Transverse colon (tissue), 4 donors: ENCODE data around the gene VAV1. TPM values are rescaled to one million over a fixed set of nuclear protein-coding genes. Genes with fewer than 3 reads are reported as not detected.

Experiments used
- DNase-seq: peaks from one replicate; pipeline ENCODE4 v3.0.0-alpha.2; 2019
- H3K27ac ChIP-seq, 4 donors: fragments of 200-600 bp; sonication (generic); 2 replicates each; pipeline ENCODE4 v1.5.1; 2016 to 2018; ENCODE audit warnings: inconsistent platforms in 4 of 4
- H3K27me3 ChIP-seq: fragments of 200-600 bp; sonication (generic); 2 replicates; pipeline ENCODE4 v1.5.1; 2017; ENCODE audit warnings: inconsistent platforms
- H3K36me3 ChIP-seq, 4 donors: fragments of 200-600 bp; sonication (generic); 2 replicates each; pipeline ENCODE4 v1.5.1; 2017 to 2019; ENCODE audit warnings: inconsistent platforms in 4 of 4
- H3K4me1 ChIP-seq, 4 donors: fragments of 200-600 bp; sonication (generic); 2 replicates each; pipeline ENCODE4 v1.5.1; 2017 to 2020; ENCODE audit warnings: inconsistent platforms in 4 of 4
- H3K4me3 ChIP-seq, 4 donors: fragments of 200-600 bp; sonication (generic); 1 replicate in 1 of 4; 2 replicates in 3 of 4; pipeline versions ENCODE4 v1.5.1 to v1.6.1; 2017 to 2019; ENCODE audit warnings: inconsistent platforms in 4 of 4
- H3K9me3 ChIP-seq, 2 donors: fragments of 200-600 bp; sonication (generic); 2 replicates each; pipeline ENCODE4 v1.5.1; 2017 to 2019; ENCODE audit warnings: inconsistent platforms in 2 of 2
- EP300 ChIP-seq: sonication (generic); formaldehyde crosslinking; IDR thresholded peaks from one replicate; pipeline ENCODE4 v1.6.1; 2017; ENCODE audit warnings: antibody characterized with exemption, low read depth
- POLR2A ChIP-seq: fragments of 450-650 bp; IDR thresholded peaks from one replicate; pipeline ENCODE4 v1.6.1; 2016; ENCODE audit warnings: antibody characterized with exemption, mild to moderate bottlenecking, moderate library complexity
- POLR2AphosphoS5 ChIP-seq, 3 donors: sonication (generic); formaldehyde crosslinking; IDR thresholded peaks; one replicate each; pipeline ENCODE4 v1.6.1; 2016; ENCODE audit warnings: antibody characterized with exemption in 3 of 3
- WGBS, 2 donors: methylation state at CpG; one replicate each; pipeline ENCODE4 v1.1.5; 2018; ENCODE audit warnings: low coverage in 1 of 2; 5-methylcytosine and 5-hydroxymethylcytosine counted together
- in situ Hi-C, 4 donors: fragments of 200-750 bp; cut with MboI; loops; one replicate each; pipeline versions ENCODE4 v1.15.0 to v1.15.1; 2017; ENCODE audit warnings: low sequenced_read_pairs in 3 of 4, low pct_ligation_motif_present in 1 of 4, low pct_unique_long_range_greater_than_20kb in 1 of 4
- intact Hi-C: fragments of 100-400 bp; cut with DNase I; formaldehyde crosslinking; loops from one replicate; pipeline ENCODE4 v1.15.1; 2023; ENCODE audit warnings: low total_unique reads
- total RNA-seq, 4 donors: library from RNA; depleted of rRNA; stranded (reverse); fragments of >200 nt; gene quantifications; one replicate each; pipeline ENCODE4 v1.1.0, GENCODE V29; 2016
- TF ChIP-seq, protein P1 (sequence below), 5 experiments: fragments of 200-600 bp in 3 of 5; fragments of 450-650 bp in 2 of 5; sonication (generic) in 3 of 5; IDR thresholded peaks; 1 replicate in 2 of 5; 2 replicates in 3 of 5; pipeline ENCODE4 v1.5.1; 2016 to 2017; ENCODE audit warnings: antibody characterized with exemption in 5 of 5, inconsistent platforms in 3 of 5, mild to moderate bottlenecking in 2 of 5, moderate library complexity in 1 of 5

VAV1 gene
- total RNA-seq, 4 donors from 2014 or later, result 0.60 to 10.8 (median 6.0) TPM

DNA sequence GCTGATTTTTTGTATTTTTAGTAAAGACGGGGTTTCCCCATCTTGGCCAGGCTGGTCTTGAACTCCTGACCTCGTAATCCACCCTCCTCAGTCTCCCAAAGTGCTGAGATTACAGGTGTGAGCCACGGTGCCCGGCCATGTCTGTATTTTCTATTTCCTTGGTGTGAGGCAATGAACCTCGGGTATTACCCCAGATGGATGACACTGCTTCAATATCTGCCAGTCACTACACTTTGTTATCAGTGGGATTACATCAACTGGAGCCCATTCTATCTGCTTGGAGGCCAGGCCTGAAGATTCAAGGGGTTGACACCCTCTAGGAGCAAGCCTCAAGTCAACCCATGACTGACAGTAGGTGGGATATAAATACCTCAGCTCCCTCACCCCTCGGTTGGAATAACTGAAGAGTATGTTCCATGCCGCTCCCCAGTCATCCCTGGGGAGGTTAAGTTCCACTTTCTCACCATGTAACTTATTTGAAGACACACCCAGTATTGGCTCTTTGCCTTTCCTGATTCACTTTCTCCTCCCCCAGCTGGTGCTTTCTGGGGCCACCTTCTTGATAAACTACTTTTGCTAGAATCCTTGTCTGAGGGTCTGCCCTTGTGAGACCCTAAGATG lies 113.9 kb downstream of the VAV1 start:
- DNase-seq, result no peak
- Histone ChIP-seq H3K27me3 (no peaks in the 10 kb centered on the region), H3K36me3 (no peaks in the 10 kb centered on the region), H3K27ac (no peak overlapping the region), H3K4me1 (no peaks in the 10 kb centered on the region), H3K9me3 (no peaks in the 10 kb centered on the region), H3K4me3 (no peak overlapping the region)
- TF ChIP-seq, protein P1, sequence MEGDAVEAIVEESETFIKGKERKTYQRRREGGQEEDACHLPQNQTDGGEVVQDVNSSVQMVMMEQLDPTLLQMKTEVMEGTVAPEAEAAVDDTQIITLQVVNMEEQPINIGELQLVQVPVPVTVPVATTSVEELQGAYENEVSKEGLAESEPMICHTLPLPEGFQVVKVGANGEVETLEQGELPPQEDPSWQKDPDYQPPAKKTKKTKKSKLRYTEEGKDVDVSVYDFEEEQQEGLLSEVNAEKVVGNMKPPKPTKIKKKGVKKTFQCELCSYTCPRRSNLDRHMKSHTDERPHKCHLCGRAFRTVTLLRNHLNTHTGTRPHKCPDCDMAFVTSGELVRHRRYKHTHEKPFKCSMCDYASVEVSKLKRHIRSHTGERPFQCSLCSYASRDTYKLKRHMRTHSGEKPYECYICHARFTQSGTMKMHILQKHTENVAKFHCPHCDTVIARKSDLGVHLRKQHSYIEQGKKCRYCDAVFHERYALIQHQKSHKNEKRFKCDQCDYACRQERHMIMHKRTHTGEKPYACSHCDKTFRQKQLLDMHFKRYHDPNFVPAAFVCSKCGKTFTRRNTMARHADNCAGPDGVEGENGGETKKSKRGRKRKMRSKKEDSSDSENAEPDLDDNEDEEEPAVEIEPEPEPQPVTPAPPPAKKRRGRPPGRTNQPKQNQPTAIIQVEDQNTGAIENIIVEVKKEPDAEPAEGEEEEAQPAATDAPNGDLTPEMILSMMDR (IDR thresholded peaks at IDR 0.05), result no peak
- TF ChIP-seq POLR2A, result no peak
- no peak for TF ChIP-seq EP300
- no peak for TF ChIP-seq POLR2AphosphoS5 (IDR thresholded peaks at IDR 0.05)
- 67 to 80% methylated on average over 5 to 7 of the region's 7 CpGs for WGBS, 2 donors
- intact Hi-C loops (no loop called here), in situ Hi-C loops (no loop called here)

DNA sequence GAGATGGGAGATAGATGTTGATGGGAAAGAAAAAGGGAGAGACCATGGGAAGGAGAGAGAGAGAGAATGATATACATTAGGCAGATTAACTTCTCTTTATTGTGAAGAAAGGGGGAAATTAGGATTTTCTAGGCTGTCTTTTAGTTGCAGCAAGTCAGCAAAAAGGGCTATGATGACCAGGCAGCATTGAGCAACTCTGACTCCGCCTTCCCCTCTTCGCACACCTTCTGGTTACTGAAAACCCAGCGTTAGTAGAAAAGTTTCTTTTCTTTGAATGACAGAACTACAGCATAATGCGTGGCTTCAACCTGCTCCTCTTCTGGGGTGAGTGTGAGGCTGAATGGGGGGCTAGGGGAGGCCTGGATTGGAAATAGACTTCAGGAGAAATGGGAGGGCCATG lies 114.8 kb downstream of the VAV1 start, which contains the start of gene ADGRE1:
TSS of gene ADGRE1 (plus strand) at position 264 of the 400 bp plus-strand sequence. CDS start at position 294, 30 bp downstream.
- Histone ChIP-seq H3K9me3 (no peaks in the 10 kb centered on the region), H3K4me3 (no peak within 1 kb of the TSS), H3K27ac (no peak within 1 kb of the TSS), H3K27me3 (no peaks in the 10 kb centered on the region), H3K36me3 (no peaks in the 10 kb centered on the region), H3K4me1 (no peaks in the 10 kb centered on the region)
- DNase-seq, result no peak
- in situ Hi-C loops (no loop called here), intact Hi-C loops (no loop called here)
- 52 to 72% methylated on average over 3 to 4 of the region's 4 CpGs for WGBS, 2 donors
- TF ChIP-seq POLR2A (no peak), POLR2AphosphoS5 (IDR thresholded peaks at IDR 0.05) (no peak), EP300 (no peak)
- TF ChIP-seq, protein P1 (IDR thresholded peaks at IDR 0.05), result no peak

DNA sequence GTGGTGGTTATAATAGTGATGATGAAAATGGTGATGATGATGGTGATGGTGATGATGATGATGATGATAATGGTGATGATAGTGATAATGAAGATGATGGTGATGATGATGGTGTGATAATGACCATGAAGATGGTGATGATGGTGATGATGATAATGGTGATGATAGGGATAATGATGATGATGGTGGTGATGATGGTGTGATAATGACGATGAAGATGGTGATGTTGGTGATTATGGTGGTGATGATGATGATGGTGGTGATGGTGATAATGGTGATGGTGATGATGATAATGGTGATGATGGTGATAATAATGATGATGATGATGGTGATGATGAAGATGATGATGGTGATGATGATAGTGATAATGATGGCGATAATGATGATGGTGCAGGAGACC lies 116.5 kb downstream of the VAV1 start:
- DNase-seq, result no peak
- H3K4me3 ChIP-seq, result no peak overlapping the region
- WGBS, 2 donors, result 88 to 94% methylated on average over 2 of the region's 2 CpGs
- no peak for TF ChIP-seq POLR2AphosphoS5 (IDR thresholded peaks at IDR 0.05)
- TF ChIP-seq, protein P1 (IDR thresholded peaks at IDR 0.05), result no peak
- TF ChIP-seq EP300, result no peak
- TF ChIP-seq POLR2A, result no peak
- no peaks in the 10 kb centered on the region for H3K36me3 ChIP-seq
- no peaks in the 10 kb centered on the region for H3K4me1 ChIP-seq
- no peaks in the 10 kb centered on the region for H3K9me3 ChIP-seq
- in situ Hi-C loops, result no loop called here
- H3K27me3 ChIP-seq, result no peaks in the 10 kb centered on the region
- intact Hi-C loops, result no loop called here
- H3K27ac ChIP-seq, result no peak overlapping the region

DNA sequence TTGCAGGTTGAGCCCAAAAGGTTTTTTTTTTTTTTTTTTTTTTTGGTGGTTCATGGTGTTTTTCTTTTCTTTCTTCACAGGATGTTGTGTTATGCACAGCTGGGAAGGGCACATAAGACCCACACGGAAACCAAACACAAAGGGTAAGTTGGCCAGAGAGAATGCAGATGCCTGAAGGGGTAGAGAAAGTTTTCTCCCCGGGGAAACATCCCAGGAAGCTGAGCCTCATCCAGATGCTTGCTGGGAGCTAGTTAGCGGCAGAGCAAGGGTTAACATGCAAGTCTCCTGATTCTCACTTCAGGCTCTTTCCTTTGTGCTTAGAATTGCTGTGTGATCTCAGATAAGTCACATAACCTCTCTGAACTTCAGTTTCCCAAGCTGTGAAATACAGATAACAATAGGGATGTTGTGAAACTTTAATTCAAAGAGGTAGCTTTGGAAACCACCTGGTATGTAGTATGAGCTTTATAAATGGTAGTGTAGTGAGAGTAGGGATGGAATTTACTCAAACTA lies 117.9 kb downstream of the VAV1 start:
- intact Hi-C loops (no loop called here), in situ Hi-C loops (no loop called here)
- no peak overlapping the region for H3K4me3 ChIP-seq
- WGBS, 2 donors, result 54% methylated on average over 3 of the region's 3 CpGs; no CpG with 5 or more reads in 1 of the 2 donors
- H3K36me3 ChIP-seq, result no peaks in the 10 kb centered on the region
- no peaks in the 10 kb centered on the region for H3K4me1 ChIP-seq
- DNase-seq, result no peak
- H3K27me3 ChIP-seq, result no peaks in the 10 kb centered on the region
- H3K27ac ChIP-seq, result no peak overlapping the region
- no peaks in the 10 kb centered on the region for H3K9me3 ChIP-seq
- TF ChIP-seq, protein P1 (IDR thresholded peaks at IDR 0.05), result no peak
- TF ChIP-seq EP300, result no peak
- TF ChIP-seq POLR2A, result no peak
- TF ChIP-seq POLR2AphosphoS5 (IDR thresholded peaks at IDR 0.05), result no peak
